Hepatocyte (in vitro differentiated cells): ENCODE measurements around the gene MON1A. TPM values are rescaled to one million over a fixed set of nuclear protein-coding genes. Genes with fewer than 3 reads are reported as not detected.

Experiments used
- DNase-seq: peaks from one replicate; pipeline ENCODE4 v3.0.0-alpha.2; 2016; ENCODE audit warnings: low spot score
- H2AFZ ChIP-seq: fragments of 200-600 bp; sonication (generic); 2 replicates; pipeline ENCODE4 v1.6.0; 2016; ENCODE audit warnings: antibody characterized with exemption, mild to moderate bottlenecking
- H3K27ac ChIP-seq: fragments of 200-600 bp; sonication (generic); 2 replicates; pipeline ENCODE4 v1.5.1; 2016; ENCODE audit warnings: mild to moderate bottlenecking
- H3K27me3 ChIP-seq: fragments of 200-600 bp; sonication (generic); 2 replicates; pipeline ENCODE4 v1.6.1; 2016
- H3K36me3 ChIP-seq: fragments of 200-600 bp; sonication (generic); replicated peaks from 2 replicates; pipeline ENCODE4 v1.5.1; 2016; ENCODE audit warnings: low read depth; ENCODE audit not compliant: insufficient read depth
- H3K4me1 ChIP-seq: fragments of 200-600 bp; sonication (generic); 2 replicates; pipeline ENCODE4 v1.5.1; 2016; ENCODE audit warnings: mild to moderate bottlenecking, moderate library complexity; ENCODE audit not compliant: insufficient read depth
- H3K4me2 ChIP-seq: fragments of 200-600 bp; sonication (generic); 2 replicates; pipeline ENCODE4 v1.6.0; 2016
- H3K4me3 ChIP-seq: fragments of 200-600 bp; sonication (generic); 2 replicates; pipeline ENCODE4 v1.5.1; 2016; ENCODE audit warnings: mild to moderate bottlenecking
- H3K79me2 ChIP-seq: fragments of 200-600 bp; sonication (generic); 2 replicates; pipeline ENCODE4 v1.6.0; 2017; ENCODE audit warnings: mild to moderate bottlenecking
- H3K9me2 ChIP-seq: fragments of 200-600 bp; sonication (generic); replicated peaks from 2 replicates; pipeline ENCODE4 v1.6.0; 2017; ENCODE audit warnings: mild to moderate bottlenecking; ENCODE audit not compliant: insufficient read depth
- H3K9me3 ChIP-seq: fragments of 200-600 bp; sonication (generic); 2 replicates; pipeline ENCODE4 v1.5.1; 2016; ENCODE audit warnings: low read depth, mild to moderate bottlenecking
- H4K20me1 ChIP-seq: fragments of 200-600 bp; sonication (generic); 2 replicates; pipeline ENCODE4 v1.6.0; 2016; ENCODE audit warnings: mild to moderate bottlenecking; ENCODE audit not compliant: insufficient read depth, poor library complexity, severe bottlenecking
- CTCF ChIP-seq: fragments of 200-600 bp; sonication (generic); IDR thresholded peaks from 2 replicates; pipeline ENCODE4 v1.5.1; 2016; ENCODE audit warnings: antibody characterized with exemption, mild to moderate bottlenecking; ENCODE audit not compliant: poor library complexity
- EZH2 ChIP-seq: fragments of 200-600 bp; sonication (generic); IDR thresholded peaks from 2 replicates; pipeline ENCODE4 v1.6.1; 2016; ENCODE audit warnings: antibody characterized with exemption, mild to moderate bottlenecking, borderline replicate concordance
- EZH2phosphoT487 ChIP-seq: fragments of 200-600 bp; sonication (generic); IDR thresholded peaks from one replicate; pipeline ENCODE4 v1.6.1; 2018; ENCODE audit warnings: antibody characterized with exemption, mild to moderate bottlenecking, low read depth, moderate library complexity; ENCODE audit not compliant: unreplicated experiment, severe bottlenecking
- WGBS: methylation state at CpG from one replicate; pipeline ENCODE4 v1.1.6; 2016; ENCODE audit warnings: low lambda C conversion rate; ENCODE audit errors: missing lambda C conversion rate; 5-methylcytosine and 5-hydroxymethylcytosine counted together
- polyA plus RNA-seq: library from polyadenylated mRNA; unstranded; fragments of >200 nt; fragmentation: Nextera tagmentation; extraction: Ambion mirVana; gene quantifications from 2 replicates; pipeline ENCODE4 v1.2.1, GENCODE V29; 2016
- total RNA-seq: library from RNA; depleted of rRNA; stranded (reverse); fragments of >200 nt; gene quantifications from 2 replicates; pipeline ENCODE4 v1.2.3, GENCODE V29; 2014

The MON1A gene
- total and polyA plus RNA-seq, 2 experiments from 2014 or later = 9.5 to 10.7 TPM

- Histone ChIP-seq H3K9me2 (no peaks in the 10 kb centered on the region), H3K36me3 (no peaks in the 10 kb centered on the region), H3K27me3 (no peaks in the 10 kb centered on the region), H2AFZ (no peak overlapping the region), H3K27ac (no peak overlapping the region), H4K20me1 (no peaks in the 10 kb centered on the region), H3K4me3 (no peak overlapping the region), H3K79me2 (no peaks in the 10 kb centered on the region), H3K4me2 (no peak overlapping the region), H3K9me3 (no peaks in the 10 kb centered on the region), H3K4me1 (peaks cover 22% of the 10 kb centered on the region)
- no peak for DNase-seq
- TF ChIP-seq EZH2 (no peak), EZH2phosphoT487 (no peak), CTCF (no peak)
- WGBS = 95% methylated on average over 2 of the region's 2 CpGs
Observed at GRCh38 chr3:49911124-49911420, 18.5 kb downstream of the MON1A start.

DNA sequence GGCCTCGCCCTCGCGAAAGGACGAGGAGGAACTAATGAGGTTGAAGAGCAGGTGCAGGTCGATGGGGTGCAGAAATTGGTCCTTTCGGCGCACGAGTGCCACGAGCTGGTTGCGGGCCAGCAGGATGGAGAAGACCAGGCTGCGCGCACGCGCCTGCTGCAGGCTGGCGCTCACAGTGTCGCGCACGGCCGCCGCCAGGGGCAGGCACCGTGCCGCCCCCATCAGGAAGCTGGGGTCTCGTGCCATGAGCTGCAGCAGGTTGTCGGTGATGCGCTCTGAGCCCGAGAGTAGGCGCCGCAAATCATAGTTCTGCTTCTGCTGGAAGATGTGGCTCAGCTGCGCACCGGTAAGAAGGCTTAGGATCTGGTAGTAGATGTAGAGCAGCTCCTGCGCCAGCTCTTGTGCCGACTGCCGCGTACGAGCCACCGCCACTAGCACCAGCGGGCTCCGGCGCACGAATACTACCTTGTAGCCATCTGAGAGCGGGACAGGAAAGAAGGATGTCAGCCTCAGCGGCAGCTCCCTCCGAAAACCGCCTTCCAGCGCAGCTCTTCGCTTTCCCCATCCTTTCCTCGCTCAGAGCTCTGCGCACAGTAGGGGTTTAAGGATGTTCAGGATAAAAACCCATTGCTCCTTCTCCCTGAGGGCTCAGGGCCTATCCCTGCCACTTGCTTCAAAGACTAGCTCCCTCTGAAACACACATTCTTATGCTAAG is 19.0 kb downstream of the MON1A start:
- Histone ChIP-seq H3K79me2 (no peaks in the 10 kb centered on the region), H3K27me3 (no peaks in the 10 kb centered on the region), H4K20me1 (no peaks in the 10 kb centered on the region), H3K4me3 (no peak overlapping the region), H3K9me3 (no peaks in the 10 kb centered on the region), H3K36me3 (no peaks in the 10 kb centered on the region), H3K9me2 (no peaks in the 10 kb centered on the region), H3K4me1 (peaks cover 25% of the 10 kb centered on the region), H3K27ac (no peak overlapping the region), H3K4me2 (no peak overlapping the region), H2AFZ (no peak overlapping the region)
- WGBS = 72% methylated on average over 48 of the region's 48 CpGs
- TF ChIP-seq CTCF = no peak
- no peak for TF ChIP-seq EZH2phosphoT487
- TF ChIP-seq EZH2 = no peak
- no peak for DNase-seq

GRCh38 chr3:49908373-49909199 is 21.0 kb downstream of the MON1A start:
- DNase-seq = no peak
- no peaks in the 10 kb centered on the region for H3K9me3 ChIP-seq
- H3K9me2 ChIP-seq = no peaks in the 10 kb centered on the region
- no peak for TF ChIP-seq EZH2
- TF ChIP-seq CTCF = no peak
- no peak for TF ChIP-seq EZH2phosphoT487
- H2AFZ ChIP-seq = no peak overlapping the region
- peaks cover 27% of the 10 kb centered on the region for H3K4me1 ChIP-seq
- no peak overlapping the region for H3K4me3 ChIP-seq
- H3K36me3 ChIP-seq = no peaks in the 10 kb centered on the region
- H3K27me3 ChIP-seq = no peaks in the 10 kb centered on the region
- H3K4me2 ChIP-seq = peak overlapping the region; percentile 29
- 89% methylated on average over 14 of the region's 14 CpGs for WGBS
- no peaks in the 10 kb centered on the region for H4K20me1 ChIP-seq
- H3K79me2 ChIP-seq = no peaks in the 10 kb centered on the region
- no peak overlapping the region for H3K27ac ChIP-seq
